ENCODE data around the gene NXF2B. TPM values are rescaled to one million over a fixed set of nuclear protein-coding genes. Genes with fewer than 3 reads are reported as not detected.

NXF2B gene
- total RNA-seq: not detected in 2 replicates

GRCh38 chrX:102439908-102440307, at the start of gene NXF2B:
TSS of gene NXF2B (minus strand) at chrX:102440008. CDS start at chrX:102380036, 59,972 bp downstream.

DNA sequence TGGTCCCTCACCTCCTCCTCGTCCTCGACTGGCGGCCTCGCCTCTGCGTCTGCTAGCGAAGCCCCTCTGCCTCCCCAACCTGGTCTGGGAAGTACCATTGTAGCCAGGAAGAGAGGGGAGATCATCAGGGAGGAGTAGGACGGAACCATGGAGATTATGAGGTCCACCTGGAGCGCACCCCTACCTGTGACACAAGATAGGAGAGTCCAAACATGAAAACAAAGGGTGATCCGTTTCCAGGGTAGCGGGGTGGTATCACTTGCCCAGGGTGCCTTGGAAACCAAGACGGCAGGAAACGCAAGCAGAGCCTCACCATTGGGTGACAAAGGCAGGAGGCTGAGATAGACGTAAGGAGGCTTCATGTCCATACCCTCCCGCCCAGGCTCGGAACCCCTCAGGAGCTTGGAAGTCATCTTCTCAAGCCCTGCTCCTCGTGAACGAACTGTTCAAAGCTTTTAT, 32.0 kb upstream of the NXF2B start, which contains the start of gene TCP11X2:
Gene TCP11X2, minus strand, starts transcription at position 51 of the 459 bp plus-strand sequence.

Other genes starting within 250 kb of the NXF2B start
- not detected in 2 replicates for gene TCP11X1, start 224.7 kb downstream of the NXF2B start, total RNA-seq
- gene NXF2, start 192.8 kb downstream of the NXF2B start, total RNA-seq: not detected in 2 replicates
- not detected in 2 replicates for gene TCP11X2, start 31.8 kb upstream of the NXF2B start, total RNA-seq
- 4.1 and 15.9 TPM in 2 replicates for gene TMSB15A, start 76.7 kb upstream of the NXF2B start, total RNA-seq
- gene ARMCX5, start 159.5 kb upstream of the NXF2B start, total RNA-seq: 14.3 and 19.1 TPM in 2 replicates
- 0.65 and 1.5 TPM in 2 replicates for gene GPRASP1, start 211.5 kb upstream of the NXF2B start, total RNA-seq